ENCODE measurements around the gene MEG3. TPM values are rescaled to one million over a fixed set of nuclear protein-coding genes. Genes with fewer than 3 reads are reported as not detected.

MEG3 gene
- total and polyA plus RNA-seq, 2 of the 8 experiments (the other 6 are each of a cell fraction or from before 2014, with no cell fraction given) = 0.17 to 1.1 TPM

DNA sequence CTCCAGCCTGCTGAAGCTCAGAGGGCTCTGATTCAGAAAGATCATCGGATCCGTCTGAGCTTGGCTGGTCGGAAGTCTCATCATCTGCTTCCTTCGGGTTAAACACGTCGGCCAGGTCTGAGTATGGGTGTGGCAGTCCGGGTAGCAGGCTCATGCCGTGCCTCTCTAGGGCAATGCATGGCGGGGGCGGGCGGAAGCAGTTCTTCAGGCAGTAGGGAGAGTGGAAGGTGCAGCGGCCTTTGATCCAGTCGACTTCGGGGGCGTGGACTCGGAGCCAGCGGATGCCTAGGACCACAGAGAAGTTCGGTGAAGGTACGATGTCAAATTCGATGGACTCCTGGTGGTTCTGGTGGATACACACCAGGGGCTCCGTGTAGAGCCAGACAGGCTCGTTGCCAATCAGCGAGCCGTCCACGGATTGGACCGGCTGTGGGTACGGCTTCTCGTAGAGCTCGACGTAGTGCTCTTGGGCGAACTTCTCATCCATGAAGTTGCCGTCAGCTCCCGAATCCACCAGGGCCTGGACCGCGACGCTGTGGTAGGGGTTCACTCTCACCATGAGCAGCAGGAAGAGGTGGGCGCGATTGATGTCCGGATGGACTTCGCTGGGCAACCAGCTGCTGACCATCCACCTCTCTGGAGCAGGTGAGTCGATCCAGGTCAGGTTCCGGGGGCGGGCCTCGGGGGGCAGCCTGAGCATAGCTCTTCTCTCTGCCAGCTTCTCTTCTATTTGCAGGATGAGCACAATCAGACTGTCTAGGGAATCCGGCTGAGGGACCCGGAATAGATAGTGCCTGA, 57.3 kb downstream of the MEG3 start (continued):
- no peak for TF ChIP-seq NRF1 (IDR thresholded peaks at IDR 0.05; ENCODE audit: low read depth, low read length)
- no peak for TF ChIP-seq ZNF274 (IDR thresholded peaks at IDR 0.05; ENCODE audit: borderline replicate concordance, extremely low read depth, low read length)
- no peak for TF ChIP-seq SIN3A (conservative IDR thresholded peaks at IDR 0.05 in 1 of 2, IDR thresholded peaks at IDR 0.05 in 1 of 2; ENCODE audit: low read depth in 1 of 2, low read length in 2 of 2)
- TF ChIP-seq HDAC2 (IDR thresholded peaks at IDR 0.05; ENCODE audit: borderline replicate concordance in 1 of 2, low read depth in 2 of 2, low read length in 2 of 2) = no peak
- TF ChIP-seq POU5F1 (IDR thresholded peaks at IDR 0.05; ENCODE audit: low read depth, low read length) = no peak
- no peak for TF ChIP-seq NANOG (IDR thresholded peaks at IDR 0.05; ENCODE audit: insufficient read depth, low read depth, low read length, poor library complexity, severe bottlenecking)
- no peak for TF ChIP-seq CHD2 (IDR thresholded peaks at IDR 0.05; ENCODE audit: low read length)

Measured in H1 (cell line).